ENCODE results near the gene RNF150. TPM values are rescaled to one million over a fixed set of nuclear protein-coding genes. Genes with fewer than 3 reads are reported as not detected.

The RNF150 gene
- total RNA-seq, 1 donor from 2014 or later, result 3.3 TPM

DNA sequence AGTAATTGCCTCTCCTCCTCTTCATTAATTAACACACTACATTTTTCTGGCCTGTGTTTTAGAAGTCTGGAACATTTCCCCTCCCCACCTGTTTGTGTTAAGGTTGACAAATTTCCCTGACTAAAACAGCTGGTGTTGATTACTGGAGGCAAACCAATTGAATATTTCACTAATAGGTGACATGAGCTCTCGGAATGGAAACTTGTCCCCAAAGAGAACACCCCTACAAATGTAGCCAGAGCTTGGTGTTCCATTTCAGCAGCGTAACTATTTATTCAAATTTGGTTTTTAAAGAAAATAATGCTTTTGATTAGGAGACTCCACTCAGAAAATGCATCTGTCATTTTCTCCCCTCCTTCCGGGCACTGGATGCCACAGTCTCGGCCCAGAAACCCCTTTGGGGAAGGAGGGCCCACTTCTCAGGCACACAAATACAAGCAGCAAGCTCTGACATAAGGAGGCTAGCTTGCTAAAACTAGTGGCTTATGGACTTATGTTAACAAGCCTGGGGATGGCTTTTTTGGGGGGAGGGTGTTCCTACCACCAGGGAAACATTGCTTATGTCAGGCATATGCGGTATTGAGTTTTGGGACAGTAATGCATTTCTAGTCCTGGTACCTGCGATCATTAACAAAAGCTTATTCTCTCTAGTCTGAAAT lies 2.2 kb downstream of the RNF150 start:
- H3K27ac ChIP-seq, result no peak overlapping the region
- peaks cover 39% of the 10 kb centered on the region for H3K27me3 ChIP-seq (ENCODE audit: low read depth)
- intact Hi-C loops (cut with DNase I), result loop anchor here (5.0 kb wide), 1 partner anchor 274 kb away; no protein-coding TSS in a partner anchor

DNA sequence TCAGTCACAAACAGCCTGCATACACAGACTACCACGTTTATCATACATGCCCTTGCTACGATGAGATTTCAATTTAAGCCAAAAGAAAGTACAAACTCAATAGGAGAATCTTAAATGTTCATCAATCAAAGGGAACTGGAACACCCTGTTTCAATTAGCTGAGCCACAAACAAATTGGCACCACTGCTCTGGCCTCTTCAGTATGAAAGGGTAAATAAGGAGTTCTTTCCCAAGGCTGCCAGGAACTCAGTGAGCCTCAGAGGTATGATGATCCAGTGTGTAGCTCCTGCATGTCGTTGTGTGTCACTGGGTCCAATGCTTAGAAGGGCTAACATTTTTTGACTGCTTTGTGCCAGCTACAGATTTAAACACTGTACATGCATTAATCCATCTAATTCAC lies 5.4 kb downstream of the RNF150 start:
- Histone ChIP-seq H3K27ac (no peak overlapping the region), H3K4me3 (no peak overlapping the region), H3K9me3 (no peaks in the 10 kb centered on the region), H3K36me3 (no peaks in the 10 kb centered on the region), H3K4me1 (peaks cover 13% of the 10 kb centered on the region), H3K27me3 (ENCODE audit: low read depth) (peaks cover 17% of the 10 kb centered on the region)
- intact Hi-C loops (cut with DNase I), result no loop called here
- TF ChIP-seq, protein P1, sequence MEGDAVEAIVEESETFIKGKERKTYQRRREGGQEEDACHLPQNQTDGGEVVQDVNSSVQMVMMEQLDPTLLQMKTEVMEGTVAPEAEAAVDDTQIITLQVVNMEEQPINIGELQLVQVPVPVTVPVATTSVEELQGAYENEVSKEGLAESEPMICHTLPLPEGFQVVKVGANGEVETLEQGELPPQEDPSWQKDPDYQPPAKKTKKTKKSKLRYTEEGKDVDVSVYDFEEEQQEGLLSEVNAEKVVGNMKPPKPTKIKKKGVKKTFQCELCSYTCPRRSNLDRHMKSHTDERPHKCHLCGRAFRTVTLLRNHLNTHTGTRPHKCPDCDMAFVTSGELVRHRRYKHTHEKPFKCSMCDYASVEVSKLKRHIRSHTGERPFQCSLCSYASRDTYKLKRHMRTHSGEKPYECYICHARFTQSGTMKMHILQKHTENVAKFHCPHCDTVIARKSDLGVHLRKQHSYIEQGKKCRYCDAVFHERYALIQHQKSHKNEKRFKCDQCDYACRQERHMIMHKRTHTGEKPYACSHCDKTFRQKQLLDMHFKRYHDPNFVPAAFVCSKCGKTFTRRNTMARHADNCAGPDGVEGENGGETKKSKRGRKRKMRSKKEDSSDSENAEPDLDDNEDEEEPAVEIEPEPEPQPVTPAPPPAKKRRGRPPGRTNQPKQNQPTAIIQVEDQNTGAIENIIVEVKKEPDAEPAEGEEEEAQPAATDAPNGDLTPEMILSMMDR (IDR thresholded peaks at IDR 0.05), result no peak
- no peak for DNase-seq
- ATAC-seq, result no peak

More for the DNA sequence above, 2.2 kb downstream of the RNF150 start:
- Histone ChIP-seq H3K9me3 (no peaks in the 10 kb centered on the region), H3K4me3 (peak overlapping the region; percentile 77), H3K4me1 (peaks cover 27% of the 10 kb centered on the region), H3K36me3 (no peaks in the 10 kb centered on the region)
- TF ChIP-seq, protein P1 (IDR thresholded peaks at IDR 0.05), result no peak
- DNase-seq, result no peak
- no peak for ATAC-seq

DNA sequence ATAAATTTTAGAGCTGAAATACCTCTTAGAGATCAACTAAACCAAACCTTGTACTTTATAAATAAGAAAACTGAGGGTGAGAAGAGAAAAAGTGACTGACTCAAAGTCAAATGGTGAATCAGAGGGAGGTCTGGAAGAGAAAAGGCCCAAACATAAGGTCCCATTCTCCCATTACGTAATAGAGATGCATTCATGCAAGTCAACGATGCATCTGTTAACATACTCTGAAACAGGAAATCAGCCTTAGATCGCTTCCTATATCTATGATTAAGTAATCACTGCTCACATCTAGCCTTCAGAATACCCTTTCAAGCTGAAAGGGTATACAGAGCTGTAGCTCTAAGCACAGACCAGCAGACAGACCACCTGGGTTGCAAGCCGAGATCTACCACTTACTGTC lies 6.5 kb downstream of the RNF150 start:
- intact Hi-C loops (cut with DNase I), result no loop called here
- Histone ChIP-seq H3K4me3 (no peak overlapping the region), H3K9me3 (no peaks in the 10 kb centered on the region), H3K36me3 (no peaks in the 10 kb centered on the region), H3K27ac (no peak overlapping the region), H3K27me3 (ENCODE audit: low read depth) (peaks cover 6% of the 10 kb centered on the region), H3K4me1 (peaks cover 7% of the 10 kb centered on the region)
- ATAC-seq (no peak), DNase-seq (no peak)
- TF ChIP-seq, protein P1 (IDR thresholded peaks at IDR 0.05), result no peak

DNA sequence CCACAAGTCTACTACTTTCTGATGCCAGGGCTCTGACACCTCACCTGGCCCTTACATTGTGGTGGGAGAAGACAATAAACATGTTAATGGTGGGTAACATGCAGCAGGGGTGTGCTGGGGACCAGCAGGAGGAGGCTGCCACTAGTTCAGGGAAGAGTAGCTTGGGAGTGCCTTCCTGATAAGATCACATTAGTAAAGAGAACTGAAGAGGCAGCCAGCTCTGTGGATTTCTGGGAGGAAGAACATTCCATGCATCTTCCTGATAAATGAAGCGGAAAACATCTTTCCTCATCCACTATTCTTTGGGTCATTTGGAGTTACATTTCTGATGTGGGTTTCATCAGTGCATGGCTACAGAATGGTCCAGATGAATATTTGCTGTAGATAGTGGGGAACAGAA lies 9.0 kb downstream of the RNF150 start:
- Histone ChIP-seq H3K4me1 (no peaks in the 10 kb centered on the region), H3K27ac (no peak overlapping the region), H3K27me3 (ENCODE audit: low read depth) (no peaks in the 10 kb centered on the region), H3K9me3 (no peaks in the 10 kb centered on the region), H3K36me3 (no peaks in the 10 kb centered on the region), H3K4me3 (no peak overlapping the region)
- TF ChIP-seq, protein P1 (IDR thresholded peaks at IDR 0.05), result no peak
- no peak for ATAC-seq
- intact Hi-C loops (cut with DNase I), result no loop called here
- DNase-seq, result no peak

DNA sequence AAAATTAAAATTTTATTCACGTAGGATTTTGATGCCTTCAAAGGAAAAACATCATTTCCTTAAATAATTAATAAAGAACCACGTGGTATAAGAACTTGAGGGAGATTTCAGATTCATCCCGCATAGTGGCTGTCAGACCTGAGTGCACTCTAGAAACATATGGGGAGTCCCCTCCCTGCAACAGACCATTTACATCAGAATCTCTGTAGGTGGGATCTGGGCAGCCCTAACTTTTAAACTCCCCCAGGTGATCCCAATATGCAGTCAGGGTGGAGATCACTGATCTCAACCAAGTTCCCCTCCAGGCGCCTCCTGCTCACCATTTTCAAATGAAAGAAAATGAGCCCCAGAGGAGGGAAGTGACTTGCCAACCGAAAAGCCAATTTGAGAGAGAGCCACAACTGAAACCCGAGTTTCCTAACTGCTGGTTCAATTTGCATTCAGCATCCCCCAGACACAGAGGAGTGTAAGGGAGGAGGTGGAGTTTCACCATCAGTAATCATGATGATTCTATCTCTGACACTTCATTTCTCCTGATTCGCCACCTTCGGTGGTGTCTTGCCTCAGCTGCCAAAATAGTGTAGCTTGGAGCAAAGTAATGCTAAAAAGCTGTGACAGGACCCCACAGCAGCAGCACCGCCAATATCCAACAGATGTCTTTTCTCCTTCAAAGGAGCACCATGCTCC lies 11.4 kb downstream of the RNF150 start:
- Histone ChIP-seq H3K4me3 (no peak overlapping the region), H3K27ac (no peak overlapping the region), H3K36me3 (no peaks in the 10 kb centered on the region), H3K4me1 (no peaks in the 10 kb centered on the region), H3K9me3 (no peaks in the 10 kb centered on the region), H3K27me3 (ENCODE audit: low read depth) (no peaks in the 10 kb centered on the region)
- DNase-seq, result no peak
- TF ChIP-seq, protein P1 (IDR thresholded peaks at IDR 0.05), result no peak
- no peak for ATAC-seq
- intact Hi-C loops (cut with DNase I), result no loop called here

Measured in lower lobe of right lung (tissue), 2 donors.